ENCODE measurements around the gene OSBPL9. TPM values are rescaled to one million over a fixed set of nuclear protein-coding genes. Genes with fewer than 3 reads are reported as not detected.

Gene OSBPL9
- total RNA-seq, 1 donor from 2014 or later: 72.2 TPM

GRCh38 chr1:51570063-51570710 lies 46.7 kb upstream of the OSBPL9 start:
- Histone ChIP-seq H3K4me3 (no peak overlapping the region), H3K27me3 (no peaks in the 10 kb centered on the region), H3K36me3 (no peaks in the 10 kb centered on the region), H3K9me3 (no peaks in the 10 kb centered on the region), H3K4me1 (peaks cover 21% of the 10 kb centered on the region), H3K27ac (no peak overlapping the region)
- TF ChIP-seq POLR2A (IDR thresholded peaks at IDR 0.05): no peak
- TF ChIP-seq CTCF (IDR thresholded peaks at IDR 0.05): peak in 1 of 3 experiments; percentile 3
- TF ChIP-seq POLR2AphosphoS5 (IDR thresholded peaks at IDR 0.05; ENCODE audit: insufficient read depth in 1 of 2, low read depth in 1 of 2): no peak
- DNase-seq (ENCODE audit: extremely low spot score in 2 of 2): no peak
- intact Hi-C loops (cut with DNase I): no loop called here

GRCh38 chr1:51572365-51572764 lies 44.5 kb upstream of the OSBPL9 start:
- Histone ChIP-seq H3K36me3 (no peaks in the 10 kb centered on the region), H3K4me3 (no peak overlapping the region), H3K9me3 (no peaks in the 10 kb centered on the region), H3K27ac (no peak overlapping the region), H3K27me3 (no peaks in the 10 kb centered on the region), H3K4me1 (peaks cover 31% of the 10 kb centered on the region)
- intact Hi-C loops (cut with DNase I): no loop called here
- TF ChIP-seq CTCF (IDR thresholded peaks at IDR 0.05) (no peak), POLR2A (IDR thresholded peaks at IDR 0.05) (no peak)
- DNase-seq (ENCODE audit: extremely low spot score in 2 of 2): no peak

- no peaks in the 10 kb centered on the region for H3K27me3 ChIP-seq
- no peak overlapping the region for H3K27ac ChIP-seq
Observed at GRCh38 chr1:51574796-51575195, 42.1 kb upstream of the OSBPL9 start.

GRCh38 chr1:51575406-51576084 lies 41.3 kb upstream of the OSBPL9 start:
- Histone ChIP-seq H3K27ac (no peak overlapping the region), H3K9me3 (no peaks in the 10 kb centered on the region), H3K27me3 (no peaks in the 10 kb centered on the region), H3K4me3 (no peak overlapping the region), H3K36me3 (no peaks in the 10 kb centered on the region), H3K4me1 (peaks cover 11% of the 10 kb centered on the region)
- no peak for DNase-seq (ENCODE audit: extremely low spot score in 2 of 2)
- intact Hi-C loops (cut with DNase I): no loop called here
- TF ChIP-seq POLR2A (IDR thresholded peaks at IDR 0.05) (no peak), CTCF (IDR thresholded peaks at IDR 0.05) (no peak), POLR2AphosphoS5 (IDR thresholded peaks at IDR 0.05; ENCODE audit: insufficient read depth in 1 of 2, low read depth in 1 of 2) (no peak)

More at GRCh38 chr1:51574796-51575195, 42.1 kb upstream of the OSBPL9 start:
- H3K9me3 ChIP-seq: no peaks in the 10 kb centered on the region
- no peak overlapping the region for H3K4me3 ChIP-seq
- TF ChIP-seq POLR2AphosphoS5 (IDR thresholded peaks at IDR 0.05; ENCODE audit: insufficient read depth in 1 of 2, low read depth in 1 of 2) (no peak), POLR2A (IDR thresholded peaks at IDR 0.05) (no peak), CTCF (IDR thresholded peaks at IDR 0.05) (no peak)
- intact Hi-C loops (cut with DNase I): no loop called here
- no peak for DNase-seq (ENCODE audit: extremely low spot score in 2 of 2)
- peaks cover 16% of the 10 kb centered on the region for H3K4me1 ChIP-seq
- H3K36me3 ChIP-seq: no peaks in the 10 kb centered on the region

GRCh38 chr1:51576085-51576444 lies 40.8 kb upstream of the OSBPL9 start:
- DNase-seq (ENCODE audit: extremely low spot score in 2 of 2): no peak
- Histone ChIP-seq H3K4me1 (peaks cover 11% of the 10 kb centered on the region), H3K36me3 (no peaks in the 10 kb centered on the region), H3K27me3 (no peaks in the 10 kb centered on the region), H3K4me3 (no peak overlapping the region), H3K27ac (no peak overlapping the region), H3K9me3 (no peaks in the 10 kb centered on the region)
- intact Hi-C loops (cut with DNase I): no loop called here
- TF ChIP-seq CTCF (IDR thresholded peaks at IDR 0.05) (no peak), POLR2A (IDR thresholded peaks at IDR 0.05) (no peak), POLR2AphosphoS5 (IDR thresholded peaks at IDR 0.05; ENCODE audit: insufficient read depth in 1 of 2, low read depth in 1 of 2) (no peak)
